Measurements from ENCODE around the gene TSPAN5. TPM values are rescaled to one million over a fixed set of nuclear protein-coding genes. Genes with fewer than 3 reads are reported as not detected.

TSPAN5 gene
- polyA plus RNA-seq, 1 donor from 2014 or later, result 18.8 TPM

DNA sequence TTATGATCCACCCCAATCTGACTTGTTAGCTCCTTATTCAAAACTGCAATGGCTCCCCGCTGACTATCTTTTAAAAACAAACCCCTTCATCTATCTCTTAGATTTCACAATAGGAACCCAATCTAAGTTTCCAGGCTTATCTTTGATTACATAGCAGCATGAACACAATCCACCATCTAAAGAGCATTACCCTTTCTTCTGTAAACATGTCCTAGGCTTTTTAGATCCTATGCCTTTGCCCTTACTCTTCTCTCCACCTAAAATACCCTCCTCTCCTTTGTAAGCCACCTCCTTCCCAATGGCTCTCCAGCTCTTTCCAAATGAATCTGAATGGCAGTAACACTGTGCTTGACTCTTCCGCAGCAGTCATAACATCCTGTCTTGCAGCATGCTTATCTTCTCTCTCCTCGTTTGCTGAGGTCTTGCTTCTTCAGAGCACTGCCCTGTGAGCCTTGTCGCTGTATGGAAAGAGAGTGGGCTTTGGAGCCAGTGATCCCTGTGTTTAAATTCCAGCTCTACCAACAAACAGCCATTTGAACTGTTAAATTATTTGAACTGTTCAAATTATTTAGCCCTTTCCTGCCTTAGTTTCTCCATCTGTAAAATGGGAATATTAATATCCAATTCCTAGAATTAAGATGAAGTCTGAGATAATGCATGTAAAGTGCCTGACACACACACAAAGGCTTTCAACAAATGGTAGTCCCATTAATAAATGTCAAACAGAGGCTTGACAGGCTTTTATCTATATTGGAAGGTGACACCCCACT is 16.2 kb upstream of the TSPAN5 start:
- H3K27ac ChIP-seq (ENCODE audit: low read length), result no peak overlapping the region
- H3K36me3 ChIP-seq (ENCODE audit: insufficient read depth, low read length), result no peaks in the 10 kb centered on the region
- no peak overlapping the region for H3K9ac ChIP-seq (ENCODE audit: low read length)
- no peaks in the 10 kb centered on the region for H3K9me2 ChIP-seq (ENCODE audit: insufficient read depth, low read length)
- TF ChIP-seq TAF1 (IDR thresholded peaks at IDR 0.05; ENCODE audit: low read depth) (no peak), MXI1 (conservative IDR thresholded peaks at IDR 0.05; ENCODE audit: poor library complexity, severe bottlenecking) (no peak), POLR2AphosphoS5 (IDR thresholded peaks at IDR 0.05) (no peak), RAD21 (conservative IDR thresholded peaks at IDR 0.05) (no peak), EZH2 (IDR thresholded peaks at IDR 0.05; ENCODE audit: borderline replicate concordance, insufficient read depth, low read length, poor library complexity, severe bottlenecking) (no peak), SMC3 (conservative IDR thresholded peaks at IDR 0.05; ENCODE audit: poor library complexity) (no peak), EP300 (conservative IDR thresholded peaks at IDR 0.05; ENCODE audit: poor library complexity, severe bottlenecking) (no peak)
- TF ChIP-seq, protein P1, sequence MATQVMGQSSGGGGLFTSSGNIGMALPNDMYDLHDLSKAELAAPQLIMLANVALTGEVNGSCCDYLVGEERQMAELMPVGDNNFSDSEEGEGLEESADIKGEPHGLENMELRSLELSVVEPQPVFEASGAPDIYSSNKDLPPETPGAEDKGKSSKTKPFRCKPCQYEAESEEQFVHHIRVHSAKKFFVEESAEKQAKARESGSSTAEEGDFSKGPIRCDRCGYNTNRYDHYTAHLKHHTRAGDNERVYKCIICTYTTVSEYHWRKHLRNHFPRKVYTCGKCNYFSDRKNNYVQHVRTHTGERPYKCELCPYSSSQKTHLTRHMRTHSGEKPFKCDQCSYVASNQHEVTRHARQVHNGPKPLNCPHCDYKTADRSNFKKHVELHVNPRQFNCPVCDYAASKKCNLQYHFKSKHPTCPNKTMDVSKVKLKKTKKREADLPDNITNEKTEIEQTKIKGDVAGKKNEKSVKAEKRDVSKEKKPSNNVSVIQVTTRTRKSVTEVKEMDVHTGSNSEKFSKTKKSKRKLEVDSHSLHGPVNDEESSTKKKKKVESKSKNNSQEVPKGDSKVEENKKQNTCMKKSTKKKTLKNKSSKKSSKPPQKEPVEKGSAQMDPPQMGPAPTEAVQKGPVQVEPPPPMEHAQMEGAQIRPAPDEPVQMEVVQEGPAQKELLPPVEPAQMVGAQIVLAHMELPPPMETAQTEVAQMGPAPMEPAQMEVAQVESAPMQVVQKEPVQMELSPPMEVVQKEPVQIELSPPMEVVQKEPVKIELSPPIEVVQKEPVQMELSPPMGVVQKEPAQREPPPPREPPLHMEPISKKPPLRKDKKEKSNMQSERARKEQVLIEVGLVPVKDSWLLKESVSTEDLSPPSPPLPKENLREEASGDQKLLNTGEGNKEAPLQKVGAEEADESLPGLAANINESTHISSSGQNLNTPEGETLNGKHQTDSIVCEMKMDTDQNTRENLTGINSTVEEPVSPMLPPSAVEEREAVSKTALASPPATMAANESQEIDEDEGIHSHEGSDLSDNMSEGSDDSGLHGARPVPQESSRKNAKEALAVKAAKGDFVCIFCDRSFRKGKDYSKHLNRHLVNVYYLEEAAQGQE (IDR thresholded peaks at IDR 0.05; ENCODE audit: borderline replicate concordance), result no peak
- TF ChIP-seq, protein P2, sequence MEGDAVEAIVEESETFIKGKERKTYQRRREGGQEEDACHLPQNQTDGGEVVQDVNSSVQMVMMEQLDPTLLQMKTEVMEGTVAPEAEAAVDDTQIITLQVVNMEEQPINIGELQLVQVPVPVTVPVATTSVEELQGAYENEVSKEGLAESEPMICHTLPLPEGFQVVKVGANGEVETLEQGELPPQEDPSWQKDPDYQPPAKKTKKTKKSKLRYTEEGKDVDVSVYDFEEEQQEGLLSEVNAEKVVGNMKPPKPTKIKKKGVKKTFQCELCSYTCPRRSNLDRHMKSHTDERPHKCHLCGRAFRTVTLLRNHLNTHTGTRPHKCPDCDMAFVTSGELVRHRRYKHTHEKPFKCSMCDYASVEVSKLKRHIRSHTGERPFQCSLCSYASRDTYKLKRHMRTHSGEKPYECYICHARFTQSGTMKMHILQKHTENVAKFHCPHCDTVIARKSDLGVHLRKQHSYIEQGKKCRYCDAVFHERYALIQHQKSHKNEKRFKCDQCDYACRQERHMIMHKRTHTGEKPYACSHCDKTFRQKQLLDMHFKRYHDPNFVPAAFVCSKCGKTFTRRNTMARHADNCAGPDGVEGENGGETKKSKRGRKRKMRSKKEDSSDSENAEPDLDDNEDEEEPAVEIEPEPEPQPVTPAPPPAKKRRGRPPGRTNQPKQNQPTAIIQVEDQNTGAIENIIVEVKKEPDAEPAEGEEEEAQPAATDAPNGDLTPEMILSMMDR (IDR thresholded peaks at IDR 0.05; ENCODE audit: poor library complexity, severe bottlenecking), result no peak
- H3K27me3 ChIP-seq (ENCODE audit: insufficient read depth, low read depth, low read length), result no peaks in the 10 kb centered on the region
- H3K4me3 ChIP-seq (ENCODE audit: low read length), result no peak overlapping the region
- no peaks in the 10 kb centered on the region for H3K9me3 ChIP-seq (ENCODE audit: low read length)
- no peaks in the 10 kb centered on the region for H3F3A ChIP-seq (ENCODE audit: insufficient read depth, low read length, poor library complexity, severe bottlenecking)
- H3K4me2 ChIP-seq (ENCODE audit: low read length), result no peak overlapping the region
- no peaks in the 10 kb centered on the region for H3K79me2 ChIP-seq (replicated peaks; ENCODE audit: insufficient read depth, low read length)
- H2AFZ ChIP-seq (ENCODE audit: low read depth, low read length), result no peak overlapping the region
- no peaks in the 10 kb centered on the region for H4K20me1 ChIP-seq (ENCODE audit: insufficient read depth)

DNA sequence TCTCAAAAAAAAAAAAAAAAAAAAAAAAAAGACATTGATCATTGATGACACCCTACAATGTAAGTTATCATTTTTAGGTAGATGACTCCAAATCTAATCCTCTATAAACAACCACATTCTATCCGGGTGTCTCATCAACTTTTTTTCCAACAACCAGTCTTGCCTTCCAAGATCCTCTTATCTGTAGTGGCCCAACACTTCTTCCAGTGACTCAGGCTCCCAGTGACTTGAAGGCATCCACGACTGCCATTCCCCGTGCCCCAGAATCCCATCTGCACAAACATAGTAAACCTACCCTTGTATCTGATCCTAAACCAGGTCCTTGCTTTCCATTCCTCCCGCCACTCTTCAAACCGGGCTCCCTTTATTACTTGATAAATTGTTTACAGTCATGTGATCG is 15.6 kb upstream of the TSPAN5 start:
- H3K9me3 ChIP-seq (ENCODE audit: low read length), result no peaks in the 10 kb centered on the region
- H3K27ac ChIP-seq (ENCODE audit: low read length), result no peak overlapping the region
- H3F3A ChIP-seq (ENCODE audit: insufficient read depth, low read length, poor library complexity, severe bottlenecking), result no peaks in the 10 kb centered on the region
- no peaks in the 10 kb centered on the region for H4K20me1 ChIP-seq (ENCODE audit: insufficient read depth)
- H3K4me2 ChIP-seq (ENCODE audit: low read length), result no peak overlapping the region
- H3K79me2 ChIP-seq (replicated peaks; ENCODE audit: insufficient read depth, low read length), result no peaks in the 10 kb centered on the region
- no peak overlapping the region for H2AFZ ChIP-seq (ENCODE audit: low read depth, low read length)
- H3K27me3 ChIP-seq (ENCODE audit: insufficient read depth, low read depth, low read length), result no peaks in the 10 kb centered on the region
- no peak for TF ChIP-seq TAF1 (IDR thresholded peaks at IDR 0.05; ENCODE audit: low read depth)
- TF ChIP-seq SMC3 (conservative IDR thresholded peaks at IDR 0.05; ENCODE audit: poor library complexity), result no peak
- TF ChIP-seq EP300 (conservative IDR thresholded peaks at IDR 0.05; ENCODE audit: poor library complexity, severe bottlenecking), result no peak
- TF ChIP-seq, protein P2 (IDR thresholded peaks at IDR 0.05; ENCODE audit: poor library complexity, severe bottlenecking), result no peak
- no peak for TF ChIP-seq EZH2 (IDR thresholded peaks at IDR 0.05; ENCODE audit: borderline replicate concordance, insufficient read depth, low read length, poor library complexity, severe bottlenecking)
- TF ChIP-seq MXI1 (conservative IDR thresholded peaks at IDR 0.05; ENCODE audit: poor library complexity, severe bottlenecking), result no peak
- TF ChIP-seq POLR2AphosphoS5 (IDR thresholded peaks at IDR 0.05), result no peak
- no peak for TF ChIP-seq RAD21 (conservative IDR thresholded peaks at IDR 0.05)
- TF ChIP-seq, protein P1 (IDR thresholded peaks at IDR 0.05; ENCODE audit: borderline replicate concordance), result no peak
- H3K36me3 ChIP-seq (ENCODE audit: insufficient read depth, low read length), result no peaks in the 10 kb centered on the region
- no peak overlapping the region for H3K9ac ChIP-seq (ENCODE audit: low read length)
- H3K4me3 ChIP-seq (ENCODE audit: low read length), result no peak overlapping the region
- no peaks in the 10 kb centered on the region for H3K9me2 ChIP-seq (ENCODE audit: insufficient read depth, low read length)

Data from neural cell (in vitro differentiated cells).